ENCODE measurements around the gene ACACA.
"Not testable (repeated sequence)": the region's sequence is repeated elsewhere in the genome, so short reads cannot be mapped to it uniquely, and the experiment has no call there.

The ACACA gene

DNA sequence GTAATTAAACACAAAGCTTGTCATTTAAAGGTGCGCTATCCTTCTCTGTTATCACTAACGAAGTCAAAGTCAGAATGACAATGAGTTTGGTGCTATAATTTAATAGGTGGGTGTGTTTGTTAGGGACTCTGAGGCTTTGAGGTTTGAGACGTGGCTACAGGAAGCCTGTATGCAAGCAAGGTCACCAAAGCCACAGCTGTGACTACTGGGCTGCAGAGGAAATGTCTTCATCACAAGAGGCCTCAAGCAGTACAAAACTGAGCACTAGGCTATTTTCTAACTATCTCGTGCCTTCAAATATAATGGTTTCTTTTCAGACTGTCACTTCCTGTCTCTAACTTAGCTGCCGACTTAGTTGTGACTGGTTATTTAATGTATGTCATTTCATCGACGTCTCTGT, 316.7 kb downstream of the ACACA start:
- no peak for FAIRE-seq

GRCh38 chr17:37088913-37089312, 317.7 kb downstream of the ACACA start:
- no peak for FAIRE-seq

- FAIRE-seq = no peak
Observed at GRCh38 chr17:37088459-37088858, 318.2 kb downstream of the ACACA start.

GRCh38 chr17:37087683-37088082, 319.0 kb downstream of the ACACA start:
- FAIRE-seq = no peak

GRCh38 chr17:37086948-37087347, 319.7 kb downstream of the ACACA start:
- no peak for FAIRE-seq

GRCh38 chr17:37086334-37086733, 320.3 kb downstream of the ACACA start:
- FAIRE-seq = no peak

- no peak for FAIRE-seq
Observed at GRCh38 chr17:37084372-37084771, 322.3 kb downstream of the ACACA start.

GRCh38 chr17:37083456-37083855, 323.2 kb downstream of the ACACA start:
- no peak for FAIRE-seq

DNA sequence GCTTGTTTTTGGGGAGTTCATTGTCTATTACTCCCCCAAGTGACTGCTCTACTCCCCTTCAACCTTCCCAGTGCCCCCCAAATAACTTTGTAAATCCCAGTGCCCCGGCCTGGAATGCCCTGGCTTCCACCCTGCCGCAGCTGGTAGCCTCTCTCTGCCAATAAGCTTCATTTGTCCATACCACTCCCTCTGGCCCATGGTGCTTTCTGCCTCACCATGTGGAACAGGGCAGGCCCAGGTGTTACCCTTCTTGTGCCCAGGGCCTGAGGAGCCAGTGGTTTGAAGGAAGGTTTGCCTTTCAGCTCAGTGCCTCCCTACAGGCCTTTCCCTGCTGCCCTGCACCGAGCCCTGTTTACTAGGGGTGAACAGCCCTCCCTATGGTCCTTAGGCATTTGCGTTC, 323.7 kb downstream of the ACACA start:
- FAIRE-seq = no peak

DNA sequence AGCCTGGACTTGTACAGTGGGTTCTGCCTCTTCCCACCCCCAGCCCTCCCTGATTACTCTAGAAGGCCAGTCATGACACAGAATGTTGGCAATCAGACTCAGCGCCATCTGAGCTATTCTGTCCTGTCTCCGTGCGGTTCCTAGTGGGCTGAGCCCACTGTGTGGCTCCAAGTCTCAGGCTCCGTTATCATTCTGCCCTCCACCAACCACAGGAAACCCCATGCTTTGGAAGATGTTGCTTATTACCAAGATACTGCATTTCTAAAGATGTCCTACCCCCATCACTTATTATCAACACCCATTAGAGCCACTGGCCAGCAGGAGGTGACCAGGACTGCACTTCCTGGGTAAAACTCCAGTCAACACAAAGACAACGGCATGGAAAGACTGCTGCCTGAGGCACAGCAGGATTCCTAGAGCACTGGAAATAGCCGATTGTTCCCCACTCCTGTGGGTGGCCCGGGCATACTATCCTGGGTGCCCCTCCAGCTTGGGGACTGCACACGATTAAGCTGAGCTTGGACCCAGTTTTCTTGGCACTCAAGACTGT, 324.2 kb downstream of the ACACA start:
- no peak for FAIRE-seq

DNA sequence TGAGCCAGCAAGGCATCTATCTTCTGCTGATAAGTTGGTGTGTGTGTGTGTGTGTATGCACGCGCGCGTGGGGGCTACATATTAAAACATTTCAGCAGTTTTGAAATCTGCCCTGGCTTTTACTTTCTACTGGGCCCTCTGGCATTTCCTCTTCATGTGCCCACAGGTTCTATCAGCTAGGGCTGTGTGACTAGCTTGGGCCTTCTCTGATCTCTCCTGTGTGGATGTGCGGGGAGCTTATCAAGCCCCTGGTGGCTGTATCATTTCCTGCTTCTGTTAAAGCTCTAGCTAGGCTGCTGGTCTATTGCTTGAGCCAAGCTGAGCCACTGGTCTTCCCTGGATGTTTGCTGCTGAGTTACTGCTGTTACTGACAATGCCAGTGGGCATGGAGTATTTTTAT, 325.3 kb downstream of the ACACA start:
- no peak for FAIRE-seq

- no peak for FAIRE-seq
Observed at GRCh38 chr17:37079735-37080134, 326.9 kb downstream of the ACACA start.

- FAIRE-seq = no peak
Observed at GRCh38 chr17:37079065-37079708, 327.4 kb downstream of the ACACA start.

DNA sequence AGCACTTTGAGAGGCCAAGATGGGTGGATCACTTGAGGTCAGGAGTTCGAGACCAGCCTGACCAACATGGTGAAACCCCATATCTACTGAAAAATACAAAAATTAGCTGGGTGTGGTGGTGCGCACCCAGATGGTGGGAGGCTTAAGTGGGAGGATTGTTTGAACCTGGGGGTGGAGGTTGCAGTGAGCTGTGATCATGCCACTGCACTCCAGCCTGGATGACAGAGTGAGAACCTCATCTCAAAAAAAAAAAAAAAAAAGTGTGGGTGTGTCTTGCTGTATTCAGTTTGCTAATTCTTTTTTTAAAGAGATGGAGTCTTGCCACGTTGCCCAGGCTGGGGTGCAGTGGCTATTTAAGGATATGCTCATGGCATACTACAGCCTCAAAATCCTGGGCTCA, 333.2 kb downstream of the ACACA start:
- not testable (repeated sequence) for FAIRE-seq

DNA sequence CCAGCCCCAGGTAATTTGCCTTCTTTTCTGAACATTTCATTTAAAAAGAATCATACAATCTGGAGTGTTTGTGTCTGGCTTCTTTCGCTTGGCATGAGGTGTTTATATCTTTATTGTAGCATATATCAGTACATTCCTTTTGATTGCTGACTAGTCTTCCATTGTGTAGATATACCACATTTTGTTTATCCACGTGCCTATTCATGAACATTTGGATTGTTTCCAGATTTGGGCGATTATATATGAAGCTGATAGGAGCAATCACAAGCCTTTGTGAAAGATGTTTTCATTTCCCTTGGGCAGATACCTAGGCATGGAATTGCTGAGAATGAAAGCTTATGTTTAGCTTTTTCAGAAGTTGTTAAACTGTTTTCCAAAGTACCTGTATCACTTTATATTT, 337.5 kb downstream of the ACACA start:
- no peak for FAIRE-seq

DNA sequence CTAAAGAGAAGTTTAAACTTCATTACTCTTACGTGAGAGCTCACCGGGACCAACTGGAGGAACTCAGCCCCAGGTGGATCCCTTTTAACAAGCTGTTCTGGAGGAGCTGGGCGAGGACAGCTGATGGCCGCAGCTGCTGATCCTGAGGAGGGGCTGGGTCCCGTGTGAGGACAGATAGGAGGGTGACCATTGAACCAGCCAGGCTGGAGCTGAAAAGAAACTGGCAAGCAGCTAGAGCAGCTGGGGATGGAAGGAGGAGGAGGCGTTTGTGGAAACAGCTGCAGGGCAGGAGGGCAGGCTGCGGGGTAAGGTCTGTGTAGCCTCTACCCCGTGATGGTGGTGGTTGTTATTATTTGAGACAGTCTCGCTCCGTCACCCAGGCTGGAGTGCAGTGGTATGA, 338.4 kb downstream of the ACACA start:
- FAIRE-seq = no peak

GRCh38 chr17:37067555-37068111, 339.0 kb downstream of the ACACA start:
- FAIRE-seq = no peak

GRCh38 chr17:37066322-37067255, 340.0 kb downstream of the ACACA start:
- FAIRE-seq = no peak

DNA sequence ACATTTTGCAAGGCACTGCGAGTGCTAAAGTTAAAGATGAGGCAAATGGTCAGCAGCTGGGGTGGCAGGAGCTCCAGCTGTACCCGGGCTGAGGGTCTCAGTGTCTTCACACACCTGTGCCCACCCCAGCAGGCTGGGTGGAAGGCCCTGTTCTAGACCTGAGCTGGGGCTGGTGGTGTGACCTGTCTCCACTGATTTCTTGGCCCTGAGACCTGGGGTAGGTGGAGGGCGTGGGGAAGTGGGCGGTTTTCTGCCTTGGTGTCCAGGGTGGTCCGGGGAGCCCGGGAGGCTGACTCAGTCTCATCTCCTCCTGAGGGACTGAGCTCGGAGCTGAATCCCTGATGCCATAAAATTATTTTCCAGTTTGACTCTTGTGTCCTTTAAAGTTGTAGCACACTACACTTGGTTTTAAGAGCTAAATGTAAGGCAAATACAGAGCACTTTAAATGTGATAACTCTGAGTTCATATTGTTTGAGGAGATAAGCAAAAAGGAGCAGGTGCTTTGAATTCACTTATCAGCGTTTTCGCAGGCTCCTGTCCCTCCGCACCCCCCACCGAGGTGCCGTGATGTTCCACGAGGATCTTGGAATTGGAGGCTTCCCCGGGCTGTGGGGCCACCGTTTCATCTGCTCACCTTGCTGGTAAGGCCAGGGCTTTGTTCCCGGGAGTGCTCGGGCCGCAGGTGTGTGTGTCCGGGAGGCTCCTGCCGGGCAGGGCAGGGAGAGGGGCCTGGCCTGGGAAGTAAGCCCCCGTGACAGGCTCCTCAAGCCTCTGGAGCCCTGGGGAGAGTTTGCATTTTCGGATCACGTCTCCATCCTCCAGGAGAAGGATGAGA, 340.9 kb downstream of the ACACA start:
- no peak for FAIRE-seq

DNA sequence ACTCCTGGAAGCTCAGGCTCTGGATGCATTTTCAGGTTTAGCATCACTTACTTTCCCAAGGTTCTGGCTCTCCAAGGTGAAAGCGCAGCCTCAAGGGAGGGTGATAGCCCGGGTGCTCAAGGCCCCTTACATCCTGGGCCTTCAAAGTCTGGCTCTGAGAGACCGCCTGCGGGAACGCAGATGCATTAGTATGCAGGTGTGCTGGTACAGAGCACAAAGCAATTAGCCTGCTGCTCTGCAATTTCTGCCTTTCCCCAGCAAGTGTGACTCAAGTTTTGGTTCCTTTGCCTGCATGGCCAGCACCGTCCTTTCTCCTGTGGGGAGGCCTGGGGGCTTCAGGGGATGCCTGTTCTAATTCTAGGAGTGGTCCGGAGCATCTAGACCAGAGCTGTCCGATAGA, 341.7 kb downstream of the ACACA start:
- FAIRE-seq = no peak

DNA sequence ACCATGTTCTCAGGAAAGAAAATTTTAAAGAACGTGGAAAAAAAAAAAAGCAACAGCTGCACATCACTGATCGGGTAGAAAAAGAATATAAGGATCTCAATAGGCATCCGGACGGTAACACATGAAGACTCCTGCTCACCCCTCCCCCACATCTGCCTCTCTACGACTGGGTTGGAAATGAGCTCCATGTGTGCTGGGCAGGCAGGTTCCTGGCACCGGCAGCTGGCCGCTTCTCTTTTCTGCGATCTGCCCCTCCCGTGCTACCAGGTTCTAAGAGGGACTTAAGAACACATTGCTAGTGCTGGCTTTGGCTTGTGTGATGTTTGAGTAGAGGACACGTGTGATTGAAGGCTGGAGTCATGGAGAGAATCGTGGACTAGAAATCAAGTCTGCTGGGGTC, 342.4 kb downstream of the ACACA start:
- FAIRE-seq = no peak

GRCh38 chr17:37062021-37062420, 344.6 kb downstream of the ACACA start:
- FAIRE-seq = no peak

DNA sequence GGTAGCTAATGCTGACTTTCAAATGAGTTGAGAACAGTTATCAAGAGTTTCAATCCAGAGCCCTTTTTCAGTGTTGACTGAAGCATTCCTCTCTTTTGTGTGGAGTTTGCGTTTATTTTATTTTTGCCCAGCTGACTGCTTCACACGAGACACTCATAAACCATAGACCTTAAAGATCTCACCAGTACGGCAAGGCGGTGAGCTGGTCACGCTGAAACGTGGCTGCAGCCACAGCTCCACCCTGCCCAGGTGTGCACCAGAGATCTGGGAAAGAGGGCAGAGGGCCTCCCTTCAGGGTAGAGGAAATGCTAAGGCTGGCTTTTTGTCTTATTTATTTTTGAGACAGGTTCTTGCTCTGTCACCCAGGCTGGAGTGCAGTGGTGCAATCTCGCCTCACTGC, 345.7 kb downstream of the ACACA start:
- no peak for FAIRE-seq

All from TTC549 (cell line).